GM12874 (cell line): Measurements from ENCODE around the gene UBASH3A.
A peak's percentile ranks its signal among the peaks of the same experiment; 100 is the strongest.

Source experiments
- CTCF ChIP-seq: IDR thresholded peaks from 2 replicates; pipeline ENCODE4 v1.5.1; 2011; ENCODE audit warnings: low read depth, mild to moderate bottlenecking, control low read depth, low read length, moderate library complexity; ENCODE audit not compliant: insufficient read depth

UBASH3A gene

DNA sequence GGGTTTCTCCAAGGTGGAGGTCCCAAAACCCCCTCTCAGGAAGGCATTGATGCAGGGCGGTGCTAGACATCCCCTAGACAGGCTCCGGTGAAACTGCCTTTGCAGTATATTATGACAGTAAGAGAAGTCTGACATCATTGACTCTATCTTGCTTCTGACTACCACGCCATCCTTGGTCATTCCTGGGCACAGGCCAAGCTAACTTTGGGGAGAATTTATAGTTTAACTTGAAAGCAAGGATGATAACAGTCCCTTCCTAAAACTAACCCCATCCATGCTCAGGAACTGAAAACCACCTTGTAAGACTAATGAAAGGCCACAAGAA lies 62.1 kb downstream of the UBASH3A start:
- TF ChIP-seq CTCF, result no peak

GRCh38 chr21:42466700-42467099 lies 63.0 kb downstream of the UBASH3A start:
- no peak for TF ChIP-seq CTCF

GRCh38 chr21:42467140-42467983 lies 63.7 kb downstream of the UBASH3A start:
- peak; percentile 48 for TF ChIP-seq CTCF

GRCh38 chr21:42468491-42469131 lies 64.9 kb downstream of the UBASH3A start:
- TF ChIP-seq CTCF, result no peak

DNA sequence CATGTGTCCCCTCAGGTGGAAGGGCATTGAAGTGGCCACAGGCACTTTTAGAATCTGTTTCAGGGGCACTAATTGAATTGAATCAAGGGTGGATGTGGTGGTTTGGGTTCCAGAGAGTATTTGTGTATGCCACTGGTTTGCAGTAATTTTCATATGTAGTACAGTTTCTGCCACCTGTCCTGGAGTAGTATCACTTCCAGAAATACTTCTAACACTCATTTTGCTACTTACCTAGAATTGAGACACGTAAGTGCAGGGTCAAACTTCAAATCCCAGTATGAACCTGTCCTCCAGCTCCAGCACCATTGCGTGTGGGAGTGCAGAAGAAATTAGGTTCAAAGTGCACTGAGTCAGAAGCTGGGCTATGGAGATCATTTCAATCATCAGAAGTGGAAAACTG lies 65.6 kb downstream of the UBASH3A start:
- no peak for TF ChIP-seq CTCF

GRCh38 chr21:42471206-42471605 lies 67.5 kb downstream of the UBASH3A start:
- no peak for TF ChIP-seq CTCF

DNA sequence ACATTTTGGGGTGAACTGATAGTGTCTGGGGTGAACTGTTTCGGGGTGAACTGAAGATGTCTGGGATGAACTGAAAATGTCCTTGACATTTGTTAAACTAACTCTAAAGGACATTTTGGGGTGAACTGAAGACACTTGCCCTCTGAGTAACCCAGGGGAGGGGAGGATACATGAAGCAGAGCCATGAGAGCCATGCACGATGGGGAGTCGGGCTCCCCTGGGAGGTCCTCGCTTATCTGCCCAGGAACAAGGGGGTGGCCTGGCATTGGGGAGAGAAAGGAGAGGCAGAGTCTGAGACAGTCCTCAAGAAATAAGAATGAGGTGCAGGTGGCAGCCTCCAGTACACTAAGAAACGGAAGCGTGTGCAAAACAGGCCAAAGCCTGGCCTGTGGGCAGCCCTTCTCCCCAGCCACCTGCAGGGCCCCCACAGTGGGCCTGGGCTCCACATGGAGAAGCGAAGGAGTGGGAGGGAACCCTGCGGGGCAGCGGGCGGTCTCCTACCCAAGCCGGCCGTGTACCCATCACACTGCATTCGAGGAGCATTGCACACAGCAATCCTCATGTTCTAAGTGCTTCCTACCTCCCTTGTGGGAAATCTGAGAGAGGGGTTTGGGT lies 68.1 kb downstream of the UBASH3A start:
- TF ChIP-seq CTCF, result no peak
